Mucosa of gallbladder (tissue), 1 donor: ENCODE results near the gene TP73. TPM values are rescaled to one million over a fixed set of nuclear protein-coding genes. Genes with fewer than 3 reads are reported as not detected.
A peak's percentile ranks its signal among the peaks of the same experiment; 100 is the strongest.
"Not testable (repeated sequence)": the region's sequence is repeated elsewhere in the genome, so short reads cannot be mapped to it uniquely, and the experiment has no call there.

Experiments used
- DNase-seq: peaks from one replicate; pipeline ENCODE4 v3.0.0-alpha.2; 2020; ENCODE audit warnings: low spot score
- total RNA-seq: library from RNA; stranded (reverse); gene quantifications from one replicate; pipeline ENCODE4 v1.2.1, GENCODE V29; 2021
- donor health status: DM: no; HTN: no; CAD: no.

The TP73 gene
- total RNA-seq, 1 donor from 2014 or later = 0.17 TPM

GRCh38 chr1:3618881-3619671 lies 33.2 kb upstream of the TP73 start:
- peak; percentile 83 for DNase-seq

- no peak for DNase-seq
These were observed 31.6 kb upstream of the TP73 start for GRCh38 chr1:3620708-3621107.

- not testable (repeated sequence) for DNase-seq
These were observed 31.1 kb upstream of the TP73 start for GRCh38 chr1:3621151-3621671.

- DNase-seq = not testable (repeated sequence)
These were observed 30.2 kb upstream of the TP73 start for GRCh38 chr1:3622102-3622501.

GRCh38 chr1:3623441-3624199 lies 28.7 kb upstream of the TP73 start:
- DNase-seq = no peak

GRCh38 chr1:3624200-3625136 lies 27.8 kb upstream of the TP73 start, which contains the start of gene TPRG1L:
Gene TPRG1L, plus strand, starts transcription at chr1:3625015. Its CDS starts 58 bp downstream, at chr1:3625073.
- peak; percentile 98 for DNase-seq

- peak; percentile 77 for DNase-seq
These were observed 27.0 kb upstream of the TP73 start for GRCh38 chr1:3625151-3625907.

- DNase-seq = no peak
These were observed 26.3 kb upstream of the TP73 start for GRCh38 chr1:3626025-3626424.

- no peak for DNase-seq
These were observed 24.6 kb upstream of the TP73 start for GRCh38 chr1:3627515-3628253.

GRCh38 chr1:3628445-3628844 lies 23.9 kb upstream of the TP73 start:
- DNase-seq = no peak

GRCh38 chr1:3629561-3630160 lies 22.7 kb upstream of the TP73 start:
- DNase-seq = no peak

- no peak for DNase-seq
These were observed 22.1 kb upstream of the TP73 start for GRCh38 chr1:3630161-3630611.

- DNase-seq = no peak
These were observed 21.4 kb upstream of the TP73 start for GRCh38 chr1:3630914-3631313.

- DNase-seq = no peak
These were observed 20.7 kb upstream of the TP73 start for GRCh38 chr1:3631320-3632260.

GRCh38 chr1:3632298-3632697 lies 20.0 kb upstream of the TP73 start:
- DNase-seq = no peak

GRCh38 chr1:3632716-3633343 lies 19.5 kb upstream of the TP73 start:
- no peak for DNase-seq

GRCh38 chr1:3633344-3634058 lies 18.8 kb upstream of the TP73 start:
- no peak for DNase-seq
